Lower leg skin (tissue), 3 donors: ENCODE data around the gene GRIA1.

Source experiments
- POLR2A ChIP-seq, 2 donors: fragments of 450-650 bp; IDR thresholded peaks; one replicate each; pipeline ENCODE4 v1.6.1; 2016 to 2017; ENCODE audit warnings: antibody characterized with exemption in 2 of 2, mild to moderate bottlenecking in 1 of 2, moderate library complexity in 1 of 2
- TF ChIP-seq, protein P1 (sequence below), 3 donors: fragments of 450-650 bp; IDR thresholded peaks; one replicate each; pipeline ENCODE4 v1.5.1; 2016; ENCODE audit warnings: antibody characterized with exemption in 3 of 3, mild to moderate bottlenecking in 3 of 3, moderate library complexity in 2 of 3

DNA sequence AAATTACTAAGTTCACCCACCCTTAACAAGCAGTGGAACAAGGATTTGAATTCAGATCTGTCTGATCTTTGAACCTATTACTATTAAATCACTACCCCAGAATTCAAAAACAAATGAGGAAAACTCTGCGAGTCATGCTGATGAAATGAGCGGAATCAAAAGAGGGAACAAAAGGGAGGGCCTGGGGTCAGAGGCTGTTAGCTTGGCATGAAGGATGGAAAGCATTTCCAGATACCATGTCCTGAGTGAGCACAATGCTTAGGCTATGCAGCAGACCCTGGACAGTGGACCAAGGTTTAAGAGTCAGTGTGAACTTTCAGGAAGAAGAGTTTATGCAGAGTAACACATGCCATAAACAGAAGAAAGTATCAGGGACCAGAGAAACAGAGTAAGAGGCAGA lies 30.5 kb downstream of the GRIA1 start:
- TF ChIP-seq, protein P1, sequence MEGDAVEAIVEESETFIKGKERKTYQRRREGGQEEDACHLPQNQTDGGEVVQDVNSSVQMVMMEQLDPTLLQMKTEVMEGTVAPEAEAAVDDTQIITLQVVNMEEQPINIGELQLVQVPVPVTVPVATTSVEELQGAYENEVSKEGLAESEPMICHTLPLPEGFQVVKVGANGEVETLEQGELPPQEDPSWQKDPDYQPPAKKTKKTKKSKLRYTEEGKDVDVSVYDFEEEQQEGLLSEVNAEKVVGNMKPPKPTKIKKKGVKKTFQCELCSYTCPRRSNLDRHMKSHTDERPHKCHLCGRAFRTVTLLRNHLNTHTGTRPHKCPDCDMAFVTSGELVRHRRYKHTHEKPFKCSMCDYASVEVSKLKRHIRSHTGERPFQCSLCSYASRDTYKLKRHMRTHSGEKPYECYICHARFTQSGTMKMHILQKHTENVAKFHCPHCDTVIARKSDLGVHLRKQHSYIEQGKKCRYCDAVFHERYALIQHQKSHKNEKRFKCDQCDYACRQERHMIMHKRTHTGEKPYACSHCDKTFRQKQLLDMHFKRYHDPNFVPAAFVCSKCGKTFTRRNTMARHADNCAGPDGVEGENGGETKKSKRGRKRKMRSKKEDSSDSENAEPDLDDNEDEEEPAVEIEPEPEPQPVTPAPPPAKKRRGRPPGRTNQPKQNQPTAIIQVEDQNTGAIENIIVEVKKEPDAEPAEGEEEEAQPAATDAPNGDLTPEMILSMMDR (IDR thresholded peaks at IDR 0.05), result no peak
- no peak for TF ChIP-seq POLR2A (IDR thresholded peaks at IDR 0.05)
